K562 (cell line): ENCODE measurements around the gene KRTAP4-11. TPM values are rescaled to one million over a fixed set of nuclear protein-coding genes. Genes with fewer than 3 reads are reported as not detected.

Experiments used
- ATAC-seq: fragments of 200-7000 bp; cut with Tn5 transposase; 3 replicates; pipeline ENCODE4 v1.9.1; 2020; ENCODE audit warnings: moderate library complexity
- BruUV-seq: library from RNA; stranded (reverse); fragments of 400-500 nt; replicated peaks from 2 replicates; lab custom pipeline; 2021; lab: Mats Ljungman, UMichigan
- CTCF ChIA-PET: fragments of 300-600 bp; formaldehyde crosslinking; extraction: SDS; loops from one replicate; lab custom pipeline; 2021; ENCODE audit warnings: low intra/inter-chr PET ratio; lab: Yijun Ruan, JAX
- POLR2A ChIA-PET: fragments of 300-600, 350-650 bp; sonication (Branson Sonifier 250); formaldehyde crosslinking; extraction: SDS; loops from one replicate; lab custom pipeline; 2021; ENCODE audit warnings: antibody characterized with exemption, inconsistent platforms; lab: Yijun Ruan, JAX
- DNase-seq, 4 experiments: peaks; one replicate each; pipeline versions ENCODE4 v3.0.0 to v3.0.0-alpha.2; 2011 to 2018; ENCODE audit warnings: low spot score in 3 of 4, mixed read lengths in 3 of 4; ENCODE audit errors: extremely low read depth in 1 of 4
- FAIRE-seq: peaks from 2 replicates; lab custom pipeline; 2011; peaks lifted over from hg19 to GRCh38; lab: Jason Lieb, UNC
- H2AFZ ChIP-seq: 2 replicates; pipeline ENCODE4 v1.6.0; 2011; ENCODE audit warnings: low read depth, low read length, control low read depth, inconsistent platforms
- H3K27ac ChIP-seq: fragments of 200-600 bp; 3 replicates; pipeline ENCODE4 v1.8.0; 2011; ENCODE audit warnings: low read depth, mild to moderate bottlenecking, control low read depth, inconsistent platforms, low read length, moderate library complexity, mixed read lengths; ENCODE audit errors: extremely low read depth
- H3K27me3 ChIP-seq, 2 experiments: fragments of 300-600 bp in 1 of 2; 2 replicates in 1 of 2; 3 replicates in 1 of 2; pipeline versions ENCODE4 v1.6.0 to v1.8.0; 2011; ENCODE audit warnings: inconsistent platforms in 2 of 2, low read length in 2 of 2, mild to moderate bottlenecking in 1 of 2, mixed read lengths in 1 of 2, moderate library complexity in 1 of 2; ENCODE audit not compliant: control insufficient read depth in 2 of 2, insufficient read depth in 2 of 2
- H3K36me3 ChIP-seq: fragments of 300-600 bp; 3 replicates; pipeline ENCODE4 v1.8.0; 2011; ENCODE audit warnings: mild to moderate bottlenecking, low read length, inconsistent platforms; ENCODE audit not compliant: control insufficient read depth, insufficient read depth
- H3K4me1 ChIP-seq, 2 experiments: fragments of 200-600 bp in 1 of 2; replicated peaks in 1 of 2; 2 replicates in 1 of 2; 3 replicates in 1 of 2; pipeline versions ENCODE4 v1.5.1 to v1.8.0; 2011; ENCODE audit warnings: inconsistent platforms in 2 of 2, low read length in 2 of 2, mild to moderate bottlenecking in 1 of 2, mixed read lengths in 1 of 2, moderate library complexity in 1 of 2; ENCODE audit not compliant: control insufficient read depth in 2 of 2, insufficient read depth in 2 of 2
- H3K4me2 ChIP-seq: 2 replicates; pipeline ENCODE4 v1.6.1; 2011; ENCODE audit warnings: low read length, control low read depth, inconsistent platforms, mixed read lengths; ENCODE audit not compliant: insufficient read depth
- H3K4me3 ChIP-seq: fragments of 200-600 bp; sonication (generic), shearing (Covaris generic); 2 replicates; pipeline ENCODE4 v1.5.1; 2016; ENCODE audit warnings: control low read depth, inconsistent platforms
- H3K79me2 ChIP-seq: fragments of 200-600 bp; 3 replicates; pipeline ENCODE4 v1.8.0; 2011; ENCODE audit warnings: low read length, inconsistent platforms; ENCODE audit not compliant: control insufficient read depth, insufficient read depth
- H3K9ac ChIP-seq, 2 experiments: 2 replicates each; pipeline versions ENCODE4 v1.6.0 to v1.6.1; 2011; ENCODE audit warnings: low read depth in 2 of 2, low read length in 2 of 2, control low read depth in 1 of 2, inconsistent platforms in 1 of 2, mild to moderate bottlenecking in 1 of 2, mixed read lengths in 1 of 2; ENCODE audit not compliant: insufficient read depth in 1 of 2
- H3K9me1 ChIP-seq: one replicate; pipeline ENCODE4 v1.6.0; 2011; ENCODE audit warnings: inconsistent platforms, mild to moderate bottlenecking, low read length, moderate library complexity; ENCODE audit not compliant: control insufficient read depth, insufficient read depth
- H3K9me3 ChIP-seq: replicated peaks from 2 replicates; pipeline ENCODE4 v1.5.1; 2011; ENCODE audit warnings: low read depth, low read length, inconsistent platforms; ENCODE audit not compliant: control insufficient read depth, insufficient read depth
- H4K20me1 ChIP-seq: replicated peaks from 2 replicates; pipeline ENCODE4 v1.6.1; 2011; ENCODE audit warnings: low read length, inconsistent platforms, mixed read lengths; ENCODE audit not compliant: control insufficient read depth, insufficient read depth
- BRF2 ChIP-seq: IDR thresholded peaks from 3 replicates; pipeline ENCODE4 v1.6.1; 2011; ENCODE audit warnings: borderline replicate concordance, mild to moderate bottlenecking; ENCODE audit not compliant: insufficient read length, insufficient read depth
- CBX1 ChIP-seq: sonication (generic); IDR thresholded peaks from 2 replicates; pipeline ENCODE4 v1.6.1; 2016; ENCODE audit warnings: antibody characterized with exemption, low read depth, mild to moderate bottlenecking
- CHD1 ChIP-seq: fragments of 200-600 bp; sonication (generic); IDR thresholded peaks from one replicate; pipeline ENCODE4 v1.6.1; 2012; ENCODE audit warnings: mild to moderate bottlenecking, moderate library complexity, low read length, inconsistent platforms
- ETS2 ChIP-seq: IDR thresholded peaks from 2 replicates; pipeline ENCODE4 v1.6.1; 2016; ENCODE audit warnings: borderline replicate concordance, missing genetic modification characterization, mild to moderate bottlenecking, moderate library complexity, missing compliant biosample characterization; ENCODE audit not compliant: poor library complexity, severe bottlenecking
- NBN ChIP-seq: fragments of 450-650 bp; IDR thresholded peaks from 2 replicates; pipeline ENCODE4 v1.6.1; 2016; ENCODE audit warnings: low read depth, mild to moderate bottlenecking
- NR3C1 ChIP-seq: sonication (generic); formaldehyde crosslinking; IDR thresholded peaks from 2 replicates; pipeline ENCODE4 v1.8.1; 2022; ENCODE audit warnings: missing genetic modification reagents
- TAF15 ChIP-seq: fragments of 200-400 bp; formaldehyde crosslinking; IDR thresholded peaks from 2 replicates; pipeline ENCODE4 v1.6.1; 2017; ENCODE audit warnings: mild to moderate bottlenecking, low read depth, low read length, moderate library complexity
- ZBTB8A ChIP-seq: fragments of 450-650 bp; IDR thresholded peaks from 2 replicates; pipeline ENCODE4 v1.6.1; 2018; ENCODE audit warnings: mild to moderate bottlenecking, moderate library complexity; ENCODE audit not compliant: partially characterized antibody
- ZNF76 ChIP-seq: fragments of 250-450 bp; sonication (Bioruptor Pico); IDR thresholded peaks from 2 replicates; pipeline ENCODE4 v1.4.0; 2020; ENCODE audit warnings: mild to moderate bottlenecking, moderate library complexity, borderline replicate concordance
- WGBS: fragments of 100-300 bp; shearing (Covaris generic); methylation state at CpG from one replicate; pipeline ENCODE4 v1.1.6; 2016; ENCODE audit warnings: low coverage, mixed read lengths; ENCODE audit not compliant: insufficient coverage; ENCODE audit errors: missing lambda C conversion rate; 5-methylcytosine and 5-hydroxymethylcytosine counted together
- in situ Hi-C: fragments of 300-500 bp; cut with MboI; formaldehyde crosslinking; loops from 4 replicates; pipeline ENCODE4 v1.15.0; 2018; ENCODE audit warnings: inconsistent platforms, mixed read lengths
- intact Hi-C: fragments of 100-400 bp; cut with micrococcal nuclease; formaldehyde crosslinking; loops from 2 replicates; pipeline ENCODE4 v1.14.2; 2022
- polyA plus RNA-seq, 8 experiments: library from polyadenylated mRNA; depleted of rRNA in 4 of 8; stranded (reverse) in 5 of 8; unstranded in 3 of 8; fragments of >200 nt; fragmentation: Nextera tagmentation in 2 of 8; fragmentation: Illumina TruSeq in 1 of 8; extraction: Ambion mirVana in 2 of 8; extraction: Trizol in 1 of 8; gene quantifications; 2 replicates each; pipeline versions ENCODE4 v1.2.1 to v1.2.3, GENCODE V29; 2011 to 2014; ENCODE audit warnings: inconsistent platforms in 1 of 8, missing spikeins in 1 of 8
- total RNA-seq, 7 experiments: library from RNA; depleted of rRNA in 6 of 7; stranded (reverse); fragments of >200 nt in 6 of 7; fragmentation: Illumina TruSeq in 2 of 7; extraction: Trizol in 2 of 7; gene quantifications; 2 replicates each; pipeline versions ENCODE4 v1.2.1 to v1.2.3, GENCODE V29; 2011 to 2021; ENCODE audit warnings: low replicate concordance in 1 of 7
- TF ChIP-seq, protein P1 (sequence below): fragments of 250-450 bp; sonication (Bioruptor Pico); IDR thresholded peaks from 2 replicates; pipeline ENCODE4 v1.9.0; 2021; ENCODE audit warnings: mild to moderate bottlenecking, inconsistent platforms
- TF ChIP-seq, protein P2 (sequence below): fragments of 250-450 bp; sonication (Bioruptor Pico); IDR thresholded peaks from 2 replicates; pipeline ENCODE4 v1.8.0; 2021; ENCODE audit warnings: moderate library complexity, mild to moderate bottlenecking, inconsistent platforms

KRTAP4-11 gene
- total and polyA plus RNA-seq, 9 of the 15 experiments (the other 6 are each of a cell fraction or from before 2014, with no cell fraction given): not detected

- TF ChIP-seq, protein P1, sequence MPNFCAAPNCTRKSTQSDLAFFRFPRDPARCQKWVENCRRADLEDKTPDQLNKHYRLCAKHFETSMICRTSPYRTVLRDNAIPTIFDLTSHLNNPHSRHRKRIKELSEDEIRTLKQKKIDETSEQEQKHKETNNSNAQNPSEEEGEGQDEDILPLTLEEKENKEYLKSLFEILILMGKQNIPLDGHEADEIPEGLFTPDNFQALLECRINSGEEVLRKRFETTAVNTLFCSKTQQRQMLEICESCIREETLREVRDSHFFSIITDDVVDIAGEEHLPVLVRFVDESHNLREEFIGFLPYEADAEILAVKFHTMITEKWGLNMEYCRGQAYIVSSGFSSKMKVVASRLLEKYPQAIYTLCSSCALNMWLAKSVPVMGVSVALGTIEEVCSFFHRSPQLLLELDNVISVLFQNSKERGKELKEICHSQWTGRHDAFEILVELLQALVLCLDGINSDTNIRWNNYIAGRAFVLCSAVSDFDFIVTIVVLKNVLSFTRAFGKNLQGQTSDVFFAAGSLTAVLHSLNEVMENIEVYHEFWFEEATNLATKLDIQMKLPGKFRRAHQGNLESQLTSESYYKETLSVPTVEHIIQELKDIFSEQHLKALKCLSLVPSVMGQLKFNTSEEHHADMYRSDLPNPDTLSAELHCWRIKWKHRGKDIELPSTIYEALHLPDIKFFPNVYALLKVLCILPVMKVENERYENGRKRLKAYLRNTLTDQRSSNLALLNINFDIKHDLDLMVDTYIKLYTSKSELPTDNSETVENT: no peak
These were observed 33.4 kb upstream of the KRTAP4-11 start (continued) for GRCh38 chr17:41151525-41151924.

- ChIA-PET CTCF (no interaction called here), POLR2A (interaction anchor here (0.8 kb wide), 1 partner anchor 11 kb away, joined by 3 read pairs; no protein-coding TSS in a partner anchor)
- in situ Hi-C loops: no loop called here
- DNase-seq: no peak
- no TSS peak for BruUV-seq
- Histone ChIP-seq H3K27me3 (no peaks in the 10 kb centered on the region; a peak in 1 of 5 replicates), H4K20me1 (no peaks in the 10 kb centered on the region), H3K9me3 (no peaks in the 10 kb centered on the region), H3K9me1 (no peaks in the 10 kb centered on the region), H3K4me2 (no peak overlapping the region), H3K9ac (no peak overlapping the region), H3K4me3 (no peak overlapping the region), H3K79me2 (no peaks in the 10 kb centered on the region), H2AFZ (no peak overlapping the region), H3K27ac (no peak overlapping the region), H3K36me3 (no peaks in the 10 kb centered on the region), H3K4me1 (no peaks in the 10 kb centered on the region)
- no peak for TF ChIP-seq NBN
- TF ChIP-seq ETS2: no peak
- TF ChIP-seq NR3C1: no peak
- TF ChIP-seq ZNF76 (CRISPR knock-in tag): no peak
- TF ChIP-seq, protein P2, sequence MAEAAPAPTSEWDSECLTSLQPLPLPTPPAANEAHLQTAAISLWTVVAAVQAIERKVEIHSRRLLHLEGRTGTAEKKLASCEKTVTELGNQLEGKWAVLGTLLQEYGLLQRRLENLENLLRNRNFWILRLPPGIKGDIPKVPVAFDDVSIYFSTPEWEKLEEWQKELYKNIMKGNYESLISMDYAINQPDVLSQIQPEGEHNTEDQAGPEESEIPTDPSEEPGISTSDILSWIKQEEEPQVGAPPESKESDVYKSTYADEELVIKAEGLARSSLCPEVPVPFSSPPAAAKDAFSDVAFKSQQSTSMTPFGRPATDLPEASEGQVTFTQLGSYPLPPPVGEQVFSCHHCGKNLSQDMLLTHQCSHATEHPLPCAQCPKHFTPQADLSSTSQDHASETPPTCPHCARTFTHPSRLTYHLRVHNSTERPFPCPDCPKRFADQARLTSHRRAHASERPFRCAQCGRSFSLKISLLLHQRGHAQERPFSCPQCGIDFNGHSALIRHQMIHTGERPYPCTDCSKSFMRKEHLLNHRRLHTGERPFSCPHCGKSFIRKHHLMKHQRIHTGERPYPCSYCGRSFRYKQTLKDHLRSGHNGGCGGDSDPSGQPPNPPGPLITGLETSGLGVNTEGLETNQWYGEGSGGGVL: no peak
- no peak for TF ChIP-seq BRF2
- TF ChIP-seq ZBTB8A: no peak
- no peak for TF ChIP-seq CHD1
- no peak for TF ChIP-seq TAF15
- TF ChIP-seq CBX1: no peak
- intact Hi-C loops: no loop called here
- no peak for ATAC-seq
- FAIRE-seq: no peak
- 2% methylated on average over 4 of the region's 4 CpGs for WGBS
These were observed 31.9 kb upstream of the KRTAP4-11 start for GRCh38 chr17:41150026-41150425.
